Hippocampal formation (tissue), 2 donors: ENCODE data around the gene DSPP.

ENCODE experiments used
- DNase-seq, 2 donors: peaks; one replicate each; lab custom pipeline; 2025; lab: John Stamatoyannopoulos, UW

The DSPP gene

GRCh38 chr4:87631668-87632067 lies 23.3 kb downstream of the DSPP start:
- DNase-seq = peak in 1 of 2 donors; percentile 14

- no peak for DNase-seq
Measured at GRCh38 chr4:87632469-87632868, 24.1 kb downstream of the DSPP start.

- no peak for DNase-seq
Measured at GRCh38 chr4:87633243-87633642, 24.9 kb downstream of the DSPP start.

GRCh38 chr4:87644286-87644685 lies 36.0 kb downstream of the DSPP start:
- no peak for DNase-seq

- DNase-seq = no peak
Measured at GRCh38 chr4:87649980-87650379, 41.7 kb downstream of the DSPP start, which contains the start of gene DMP1. TSS of gene DMP1 (plus strand) at chr4:87650280. CDS start at chr4:87656493, 6,213 bp downstream.

- no peak for DNase-seq
Measured at GRCh38 chr4:87650938-87651337, 42.6 kb downstream of the DSPP start.

GRCh38 chr4:87651941-87652340 lies 43.6 kb downstream of the DSPP start:
- no peak for DNase-seq

- DNase-seq = no peak
Measured at GRCh38 chr4:87654487-87655044, 46.2 kb downstream of the DSPP start.

- DNase-seq = no peak
Measured at GRCh38 chr4:87657525-87657924, 49.2 kb downstream of the DSPP start.

GRCh38 chr4:87659247-87659931 lies 51.1 kb downstream of the DSPP start:
- DNase-seq = no peak

GRCh38 chr4:87662871-87663270 lies 54.5 kb downstream of the DSPP start:
- no peak for DNase-seq
